ENCODE measurements around the gene CENPS. TPM values are rescaled to one million over a fixed set of nuclear protein-coding genes. Genes with fewer than 3 reads are reported as not detected.
"Not testable (repeated sequence)": the region's sequence is repeated elsewhere in the genome, so short reads cannot be mapped to it uniquely, and the experiment has no call there.

Gene CENPS
- total and polyA plus RNA-seq, 7 donors, result 2.8 to 22.2 (median 15.0) TPM

- Histone ChIP-seq H3K36me3 (peaks cover 10 to 28% (median 19%) of the 10 kb centered on the region in 4 donors), H3K27ac (peak overlapping the region in 3 of 4 donors; percentile 88 to 93 (median 89)), H3K4me3 (peak overlapping the region in 3 of 4 donors; percentile 76 to 95 (median 89)), H3K27me3 (no peaks in the 10 kb centered on the region), H3K9me3 (no peaks in the 10 kb centered on the region), H3K4me1 (peaks cover 0 to 26% (median 16%) of the 10 kb centered on the region in 4 donors)
- 56 to 66% methylated on average over 8 of the region's 8 CpGs for WGBS, 2 donors
- TF ChIP-seq CTCF (IDR thresholded peaks at IDR 0.05) (no peak), EP300 (IDR thresholded peaks at IDR 0.05) (no peak), POLR2AphosphoS5 (IDR thresholded peaks at IDR 0.05) (no peak), POLR2A (IDR thresholded peaks at IDR 0.05) (no peak)
- intact Hi-C loops (cut with DNase I), result no loop called here
- no peak for DNase-seq
These were observed 30.2 kb upstream of the CENPS start for GRCh38 chr1:10400013-10400412.

GRCh38 chr1:10401281-10401680 is 29.0 kb upstream of the CENPS start:
- 89 to 92% methylated on average over 1 of the region's 1 CpG for WGBS, 2 donors
- intact Hi-C loops (cut with DNase I), result no loop called here
- Histone ChIP-seq H3K4me3 (no peak overlapping the region), H3K36me3 (peaks cover 20 to 41% (median 28%) of the 10 kb centered on the region in 4 donors), H3K9me3 (no peaks in the 10 kb centered on the region), H3K27ac (peak overlapping the region in 1 of 4 donors; percentile 93), H3K4me1 (peaks cover 0 to 26% (median 16%) of the 10 kb centered on the region in 4 donors), H3K27me3 (no peaks in the 10 kb centered on the region)
- no peak for TF ChIP-seq POLR2AphosphoS5 (IDR thresholded peaks at IDR 0.05)
- no peak for DNase-seq

GRCh38 chr1:10402729-10403274 is 27.4 kb upstream of the CENPS start:
- intact Hi-C loops (cut with DNase I), result no loop called here
- Histone ChIP-seq H3K4me1 (peaks cover 0 to 24% (median 15%) of the 10 kb centered on the region in 4 donors), H3K9me3 (no peaks in the 10 kb centered on the region), H3K27ac (no peak overlapping the region), H3K4me3 (no peak overlapping the region), H3K36me3 (peaks cover 31 to 56% (median 39%) of the 10 kb centered on the region in 4 donors), H3K27me3 (no peaks in the 10 kb centered on the region)
- 96 to 97% methylated on average over 9 of the region's 9 CpGs for WGBS, 2 donors
- DNase-seq, result no peak
- TF ChIP-seq POLR2A (IDR thresholded peaks at IDR 0.05) (no peak), POLR2AphosphoS5 (IDR thresholded peaks at IDR 0.05) (no peak), EP300 (IDR thresholded peaks at IDR 0.05) (no peak), CTCF (IDR thresholded peaks at IDR 0.05) (no peak)

- Histone ChIP-seq H3K4me3 (no peak overlapping the region), H3K9me3 (no peaks in the 10 kb centered on the region), H3K4me1 (no peaks in the 10 kb centered on the region), H3K27ac (no peak overlapping the region), H3K27me3 (no peaks in the 10 kb centered on the region), H3K36me3 (peaks cover 50 to 97% (median 75%) of the 10 kb centered on the region in 4 donors)
- WGBS, 2 donors, result 95 to 99% methylated on average over 2 of the region's 2 CpGs
- intact Hi-C loops (cut with DNase I), result no loop called here
- DNase-seq, result no peak
- TF ChIP-seq EP300 (IDR thresholded peaks at IDR 0.05), result no peak
- TF ChIP-seq CTCF (IDR thresholded peaks at IDR 0.05), result no peak
- TF ChIP-seq POLR2A (IDR thresholded peaks at IDR 0.05), result no peak
- TF ChIP-seq POLR2AphosphoS5 (IDR thresholded peaks at IDR 0.05), result no peak
These were observed 23.0 kb upstream of the CENPS start for GRCh38 chr1:10407201-10407600.

- 51 to 56% methylated on average over 6 of the region's 6 CpGs for WGBS, 2 donors
- Histone ChIP-seq H3K9me3 (no peaks in the 10 kb centered on the region), H3K4me1 (no peaks in the 10 kb centered on the region), H3K27ac (peak overlapping the region in 2 of 4 donors; percentile 18 to 27), H3K27me3 (no peaks in the 10 kb centered on the region), H3K4me3 (no peak overlapping the region), H3K36me3 (peaks cover 33 to 100% (median 63%) of the 10 kb centered on the region in 4 donors)
- intact Hi-C loops (cut with DNase I), result no loop called here
- DNase-seq, result peak; percentile 40
- TF ChIP-seq POLR2A (IDR thresholded peaks at IDR 0.05) (no peak), POLR2AphosphoS5 (IDR thresholded peaks at IDR 0.05) (no peak), CTCF (IDR thresholded peaks at IDR 0.05) (no peak), EP300 (IDR thresholded peaks at IDR 0.05) (no peak)
These were observed 14.9 kb upstream of the CENPS start for GRCh38 chr1:10415211-10415930.

GRCh38 chr1:10415967-10416366 is 14.3 kb upstream of the CENPS start:
- H3K36me3 ChIP-seq, result peaks cover 30 to 100% (median 60%) of the 10 kb centered on the region in 4 donors

GRCh38 chr1:10418741-10419140 is 11.5 kb upstream of the CENPS start:
- H3K27me3 ChIP-seq; H3K27ac ChIP-seq; H3K4me1 ChIP-seq; intact Hi-C loops (cut with DNase I); H3K9me3 ChIP-seq; DNase-seq; H3K4me3 ChIP-seq: not testable (repeated sequence)
- 95 to 97% methylated on average over 8 of the region's 8 CpGs for WGBS, 2 donors
- peaks cover 7 to 77% (median 37%) of the 10 kb centered on the region in 4 donors for H3K36me3 ChIP-seq

More at GRCh38 chr1:10415967-10416366, 14.3 kb upstream of the CENPS start:
- H3K27ac ChIP-seq, result peak overlapping the region in 1 of 4 donors; percentile 7
- DNase-seq; H3K27me3 ChIP-seq; H3K4me1 ChIP-seq; H3K9me3 ChIP-seq; H3K4me3 ChIP-seq; intact Hi-C loops (cut with DNase I): not testable (repeated sequence)
- 95% methylated on average over 1 of the region's 1 CpG for WGBS, 2 donors
